Tibial nerve (tissue), 4 donors: Measurements from ENCODE around the gene RHEX. TPM values are rescaled to one million over a fixed set of nuclear protein-coding genes. Genes with fewer than 3 reads are reported as not detected.

ENCODE experiments used
- DNase-seq, 2 donors: peaks; one replicate each; pipeline ENCODE4 v3.0.0-alpha.2; 2019; ENCODE audit warnings: low spot score in 2 of 2
- H3K27ac ChIP-seq, 4 donors: fragments of 200-600 bp; sonication (generic) in 3 of 4; one replicate each; pipeline ENCODE4 v1.5.1; 2017 to 2019; ENCODE audit warnings: mild to moderate bottlenecking in 1 of 4
- H3K27me3 ChIP-seq, 2 donors: fragments of 200-600 bp; sonication (generic) in 1 of 2; one replicate each; pipeline versions ENCODE4 v1.5.1 to v1.6.0; 2017 to 2019
- H3K36me3 ChIP-seq, 3 donors: fragments of 200-600 bp; sonication (generic); one replicate each; pipeline ENCODE4 v1.5.1; 2018 to 2019
- H3K4me1 ChIP-seq, 4 donors: fragments of 200-600 bp; sonication (generic) in 3 of 4; one replicate each; pipeline ENCODE4 v1.5.1; 2017 to 2019
- H3K4me3 ChIP-seq, 4 donors: fragments of 200-600 bp; sonication (generic) in 3 of 4; one replicate each; pipeline ENCODE4 v1.5.1; 2017 to 2019; ENCODE audit warnings: mild to moderate bottlenecking in 1 of 4, moderate library complexity in 1 of 4
- H3K9me3 ChIP-seq, 4 donors: fragments of 200-600 bp; sonication (generic) in 3 of 4; one replicate each; pipeline ENCODE4 v1.5.1; 2017 to 2019
- CTCF ChIP-seq, 5 experiments: fragments of 200-600 bp in 3 of 5; fragments of 450-650 bp in 2 of 5; sonication (generic) in 3 of 5; IDR thresholded peaks; one replicate each; pipeline ENCODE4 v1.5.1; 2016 to 2019; ENCODE audit warnings: antibody characterized with exemption in 5 of 5, mild to moderate bottlenecking in 3 of 5, moderate library complexity in 2 of 5
- EP300 ChIP-seq, 2 donors: sonication (generic); formaldehyde crosslinking; IDR thresholded peaks; one replicate each; pipeline ENCODE4 v1.6.1; 2017; ENCODE audit warnings: antibody characterized with exemption in 2 of 2, mild to moderate bottlenecking in 1 of 2
- POLR2A ChIP-seq, 2 donors: fragments of 450-650 bp; IDR thresholded peaks; one replicate each; pipeline ENCODE4 v1.6.1; 2017; ENCODE audit warnings: antibody characterized with exemption in 2 of 2, mild to moderate bottlenecking in 2 of 2, moderate library complexity in 2 of 2
- WGBS, 2 donors: methylation state at CpG; one replicate each; pipeline ENCODE4 v1.1.5; 2018; 5-methylcytosine and 5-hydroxymethylcytosine counted together
- total RNA-seq, 4 donors: library from RNA; depleted of rRNA; stranded (reverse); fragments of >200 nt; gene quantifications; one replicate each; pipeline ENCODE4 v1.1.0, GENCODE V29; 2016

Gene RHEX
- total RNA-seq, 4 donors from 2014 or later, result 1.2 to 4.8 TPM; not detected in 2

- no peak overlapping the region for H3K4me3 ChIP-seq
- H3K27me3 ChIP-seq, result peaks cover 0 to 4% of the 10 kb centered on the region in 2 donors
- H3K9me3 ChIP-seq, result no peaks in the 10 kb centered on the region
- TF ChIP-seq EP300 (IDR thresholded peaks at IDR 0.05) (no peak), POLR2A (IDR thresholded peaks at IDR 0.05) (no peak), CTCF (IDR thresholded peaks at IDR 0.05) (no peak)
- H3K4me1 ChIP-seq, result no peaks in the 10 kb centered on the region
- no peaks in the 10 kb centered on the region for H3K36me3 ChIP-seq
- 76 to 86% methylated on average over 2 of the region's 2 CpGs for WGBS, 2 donors
- DNase-seq, result no peak
- H3K27ac ChIP-seq, result no peak overlapping the region
Observed at GRCh38 chr1:206135248-206135647, 82.3 kb downstream of the RHEX start.

GRCh38 chr1:206136241-206136640, 83.3 kb downstream of the RHEX start:
- Histone ChIP-seq H3K9me3 (no peaks in the 10 kb centered on the region), H3K27me3 (peaks cover 0 to 4% of the 10 kb centered on the region in 2 donors), H3K4me3 (no peak overlapping the region), H3K27ac (no peak overlapping the region), H3K36me3 (no peaks in the 10 kb centered on the region), H3K4me1 (no peaks in the 10 kb centered on the region)
- DNase-seq, result no peak
- no peak for TF ChIP-seq EP300 (IDR thresholded peaks at IDR 0.05)
- no peak for TF ChIP-seq CTCF (IDR thresholded peaks at IDR 0.05)
- no peak for TF ChIP-seq POLR2A (IDR thresholded peaks at IDR 0.05)
- 16 to 29% methylated on average over 2 of the region's 2 CpGs for WGBS, 2 donors

GRCh38 chr1:206142011-206142410, 89.0 kb downstream of the RHEX start:
- no peak for DNase-seq
- Histone ChIP-seq H3K4me1 (no peaks in the 10 kb centered on the region), H3K36me3 (no peaks in the 10 kb centered on the region)

GRCh38 chr1:206142770-206143169, 89.8 kb downstream of the RHEX start:
- TF ChIP-seq CTCF (IDR thresholded peaks at IDR 0.05) (no peak), EP300 (IDR thresholded peaks at IDR 0.05) (no peak), POLR2A (IDR thresholded peaks at IDR 0.05) (no peak)
- H3K27me3 ChIP-seq, result peaks cover 0 to 13% of the 10 kb centered on the region in 2 donors
- 73 to 89% methylated on average over 2 of the region's 2 CpGs for WGBS, 2 donors

More at GRCh38 chr1:206142011-206142410, 89.0 kb downstream of the RHEX start:
- TF ChIP-seq CTCF (IDR thresholded peaks at IDR 0.05) (no peak), POLR2A (IDR thresholded peaks at IDR 0.05) (no peak), EP300 (IDR thresholded peaks at IDR 0.05) (no peak)
- WGBS, 2 donors, result 81 to 87% methylated on average over 3 of the region's 3 CpGs
- H3K9me3 ChIP-seq, result no peaks in the 10 kb centered on the region
- H3K27me3 ChIP-seq, result peaks cover 0 to 13% of the 10 kb centered on the region in 2 donors
- H3K27ac ChIP-seq, result no peak overlapping the region
- no peak overlapping the region for H3K4me3 ChIP-seq

GRCh38 chr1:206143537-206144172, 90.7 kb downstream of the RHEX start:
- Histone ChIP-seq H3K36me3 (no peaks in the 10 kb centered on the region), H3K4me1 (no peaks in the 10 kb centered on the region), H3K4me3 (no peak overlapping the region), H3K9me3 (no peaks in the 10 kb centered on the region), H3K27ac (no peak overlapping the region), H3K27me3 (peaks cover 0 to 13% of the 10 kb centered on the region in 2 donors)
- DNase-seq, result no peak
- WGBS, 2 donors, result 67 to 78% methylated on average over 15 of the region's 15 CpGs
- TF ChIP-seq EP300 (IDR thresholded peaks at IDR 0.05) (no peak), CTCF (IDR thresholded peaks at IDR 0.05) (no peak), POLR2A (IDR thresholded peaks at IDR 0.05) (no peak)

More at GRCh38 chr1:206142770-206143169, 89.8 kb downstream of the RHEX start:
- no peak overlapping the region for H3K4me3 ChIP-seq
- no peak overlapping the region for H3K27ac ChIP-seq
- no peaks in the 10 kb centered on the region for H3K9me3 ChIP-seq
- DNase-seq, result no peak
- H3K4me1 ChIP-seq, result no peaks in the 10 kb centered on the region
- no peaks in the 10 kb centered on the region for H3K36me3 ChIP-seq
